Spleen (tissue), 11 donors: Measurements from ENCODE around the gene TPPP3. TPM values are rescaled to one million over a fixed set of nuclear protein-coding genes. Genes with fewer than 3 reads are reported as not detected.
A peak's percentile ranks its signal among the peaks of the same experiment; 100 is the strongest.

ENCODE experiments used
- DNase-seq: peaks from one replicate; pipeline ENCODE4 v3.0.0-alpha.2; 2020
- H3K27ac ChIP-seq, 8 donors: fragments of 200-600 bp; sonication (generic) in 7 of 8; 1 replicate in 4 of 8; 2 replicates in 4 of 8; pipeline versions ENCODE4 v1.5.0 to v1.8.0; 2016 to 2021; ENCODE audit warnings: inconsistent platforms in 4 of 8, mild to moderate bottlenecking in 4 of 8, moderate library complexity in 1 of 8
- H3K27me3 ChIP-seq, 7 donors: fragments of 200-600 bp; sonication (generic) in 6 of 7; replicated peaks in 1 of 7; 1 replicate in 4 of 7; 2 replicates in 3 of 7; pipeline versions ENCODE4 v1.5.0 to v1.8.0; 2016 to 2021; ENCODE audit warnings: inconsistent platforms in 3 of 7, mild to moderate bottlenecking in 1 of 7
- H3K36me3 ChIP-seq, 6 donors: fragments of 200-600 bp; sonication (generic) in 5 of 6; 1 replicate in 4 of 6; 2 replicates in 2 of 6; pipeline versions ENCODE4 v1.5.0 to v1.8.0; 2016 to 2021; ENCODE audit warnings: inconsistent platforms in 2 of 6
- H3K4me1 ChIP-seq, 6 donors: fragments of 200-600 bp; sonication (generic) in 5 of 6; 1 replicate in 3 of 6; 2 replicates in 3 of 6; pipeline versions ENCODE4 v1.5.0 to v1.8.0; 2016 to 2021; ENCODE audit warnings: inconsistent platforms in 3 of 6
- H3K4me3 ChIP-seq, 8 donors: fragments of 200-600 bp; sonication (generic) in 7 of 8; 1 replicate in 4 of 8; 2 replicates in 4 of 8; pipeline versions ENCODE4 v1.5.0 to v1.8.0; 2016 to 2021; ENCODE audit warnings: inconsistent platforms in 4 of 8, mild to moderate bottlenecking in 4 of 8, moderate library complexity in 2 of 8
- H3K9me3 ChIP-seq, 8 donors: fragments of 200-600 bp; sonication (generic) in 7 of 8; 1 replicate in 4 of 8; 2 replicates in 4 of 8; pipeline versions ENCODE4 v1.5.0 to v1.8.0; 2016 to 2021; ENCODE audit warnings: inconsistent platforms in 4 of 8
- CTCF ChIP-seq, 11 experiments: fragments of 200-600 bp in 7 of 11; fragments of 450-650 bp in 4 of 11; sonication (generic) in 4 of 11; IDR thresholded peaks in 8 of 11; conservative IDR thresholded peaks in 3 of 11; 1 replicate in 7 of 11; 2 replicates in 4 of 11; pipeline versions ENCODE4 v1.4.0 to v1.8.0; 2016 to 2021; ENCODE audit warnings: antibody characterized with exemption in 11 of 11, inconsistent platforms in 4 of 11, mild to moderate bottlenecking in 1 of 11
- POLR2A ChIP-seq, 3 donors: fragments of 450-650 bp; IDR thresholded peaks; one replicate each; pipeline ENCODE4 v1.5.1; 2017; ENCODE audit warnings: antibody characterized with exemption in 3 of 3, mild to moderate bottlenecking in 1 of 3
- POLR2AphosphoS5 ChIP-seq, 3 donors: sonication (generic); formaldehyde crosslinking; IDR thresholded peaks; one replicate each; pipeline ENCODE4 v1.5.1; 2017; ENCODE audit warnings: antibody characterized with exemption in 3 of 3
- WGBS, 5 donors: extraction: QIAGEN DNeasy Blood & Tissue Kit in 3 of 5; methylation state at CpG; one replicate each; pipeline versions ENCODE4 v1.1.5 to v1.1.7; 2013 to 2018; 5-methylcytosine and 5-hydroxymethylcytosine counted together
- intact Hi-C: fragments of 100-400 bp; cut with DNase I; formaldehyde crosslinking; loops from one replicate; pipeline ENCODE4 v1.15.0; 2023; ENCODE audit warnings: low total_unique reads
- polyA plus RNA-seq, 3 donors: library from polyadenylated mRNA; stranded (reverse); fragments of 200-250 nt; gene quantifications; one replicate each; pipeline ENCODE4 v1.2.1, GENCODE V29; 2013
- total RNA-seq, 7 donors: library from RNA; depleted of rRNA in 3 of 7; stranded (reverse); fragments of >200 nt in 3 of 7; fragmentation: NEBNext Ultra II Directional in 4 of 7; extraction: Animal tissue kit (Norgen Biotek cat#: 25700) in 4 of 7; gene quantifications; one replicate each; pipeline versions ENCODE4 v1.1.0 to v1.2.1, GENCODE V29; 2016 to 2021
- donor health status: healthy with polysubstance abuse.
- donor health status: DM: no; HTN: no; CAD: no; lungs with moderate emphysema.
- donor health status: DM: no; HTN: no; CAD: no.
- donor health status: Bipolar disorder and iron deficiency.
- donor health status: healthy.
- donor health status: DM: no; HTN: no; CAD: no.
- donor health status: DM: yes; HTN: yes; CAD: no.

TPPP3 gene
- total and polyA plus RNA-seq, 10 donors: 2.5 to 13.9 (median 8.6) TPM

- no peak for TF ChIP-seq CTCF (IDR thresholded peaks at IDR 0.05 in 8 of 11, conservative IDR thresholded peaks at IDR 0.05 in 3 of 11)
- no peak for TF ChIP-seq POLR2AphosphoS5 (IDR thresholded peaks at IDR 0.05)
- no peak for TF ChIP-seq POLR2A (IDR thresholded peaks at IDR 0.05)
- Histone ChIP-seq H3K4me3 (no peak overlapping the region), H3K4me1 (peaks cover 7 to 52% (median 36%) of the 10 kb centered on the region in 6 donors), H3K36me3 (no peaks in the 10 kb centered on the region), H3K27me3 (peaks cover 0 to 19% (median 0%) of the 10 kb centered on the region in 7 donors), H3K27ac (peak overlapping the region in 6 of 8 donors; percentile 26 to 93 (median 88)), H3K9me3 (no peaks in the 10 kb centered on the region)
- intact Hi-C loops: no loop called here
- no peak for DNase-seq
- 31 to 52% (median 41%) methylated on average over 2 of the region's 2 CpGs for WGBS, 5 donors
These were observed 19.0 kb upstream of the TPPP3 start for GRCh38 chr16:67412294-67412693.

- H3K4me1 ChIP-seq: peaks cover 7 to 49% (median 31%) of the 10 kb centered on the region in 6 donors
- H3K27ac ChIP-seq: peak overlapping the region in 1 of 8 donors; percentile 8
- no peaks in the 10 kb centered on the region for H3K36me3 ChIP-seq
- peaks cover 0 to 9% (median 0%) of the 10 kb centered on the region in 7 donors for H3K27me3 ChIP-seq
- no peaks in the 10 kb centered on the region for H3K9me3 ChIP-seq
- H3K4me3 ChIP-seq: no peak overlapping the region
- intact Hi-C loops: no loop called here
- DNase-seq: no peak
- TF ChIP-seq POLR2A (IDR thresholded peaks at IDR 0.05) (no peak), CTCF (IDR thresholded peaks at IDR 0.05 in 8 of 11, conservative IDR thresholded peaks at IDR 0.05 in 3 of 11) (no peak), POLR2AphosphoS5 (IDR thresholded peaks at IDR 0.05) (no peak)
- WGBS, 5 donors: 86 to 95% (median 88%) methylated on average over 3 of the region's 3 CpGs
These were observed 18.0 kb upstream of the TPPP3 start for GRCh38 chr16:67411339-67411738.

GRCh38 chr16:67409631-67410030, 16.3 kb upstream of the TPPP3 start:
- H3K36me3 ChIP-seq: no peaks in the 10 kb centered on the region
- no peak overlapping the region for H3K27ac ChIP-seq
- intact Hi-C loops: loop anchor here (10.0 kb wide), 1 partner anchor 145 kb away; no protein-coding TSS in a partner anchor
- 71 to 87% (median 81%) methylated on average over 9 of the region's 9 CpGs for WGBS, 5 donors
- H3K27me3 ChIP-seq: no peaks in the 10 kb centered on the region
- TF ChIP-seq POLR2AphosphoS5 (IDR thresholded peaks at IDR 0.05) (no peak), CTCF (IDR thresholded peaks at IDR 0.05 in 8 of 11, conservative IDR thresholded peaks at IDR 0.05 in 3 of 11) (no peak), POLR2A (IDR thresholded peaks at IDR 0.05) (no peak)
- H3K4me1 ChIP-seq: peaks cover 0 to 35% (median 17%) of the 10 kb centered on the region in 6 donors
- no peak for DNase-seq
- no peaks in the 10 kb centered on the region for H3K9me3 ChIP-seq
- H3K4me3 ChIP-seq: no peak overlapping the region

DNA sequence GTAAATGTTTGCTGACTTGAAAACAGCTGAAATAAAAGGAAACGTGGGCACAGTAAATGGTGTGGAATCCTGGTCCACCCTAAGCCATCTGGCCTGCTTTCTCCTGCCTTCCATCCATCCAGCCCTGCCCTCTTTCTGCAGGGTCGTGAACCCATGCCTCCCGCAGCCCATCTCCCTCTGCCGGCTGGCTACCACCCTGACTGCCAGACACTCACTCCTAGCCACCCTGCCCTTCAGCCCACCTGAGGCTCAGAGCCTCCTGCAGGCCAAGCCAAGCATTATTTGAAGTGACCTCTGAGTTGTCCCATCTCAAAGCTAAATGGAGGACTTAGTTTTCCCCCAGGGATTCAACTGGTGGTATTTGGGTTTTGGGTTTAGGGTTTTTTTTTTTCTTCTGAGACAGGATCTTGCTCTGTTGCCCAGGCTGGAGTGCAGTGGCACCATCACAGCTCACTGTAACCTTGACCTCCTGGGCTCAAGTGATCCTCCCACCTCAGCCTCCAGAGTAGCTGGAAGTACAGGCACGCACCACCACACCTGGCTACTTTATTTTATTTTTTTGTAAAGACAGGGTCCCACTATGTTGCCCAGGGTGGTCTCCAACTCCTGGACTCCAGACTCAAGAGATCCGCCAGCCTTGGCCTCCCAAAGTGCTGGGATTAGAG, 14.6 kb upstream of the TPPP3 start:
- TF ChIP-seq POLR2A (IDR thresholded peaks at IDR 0.05): no peak
- no peak for TF ChIP-seq CTCF (IDR thresholded peaks at IDR 0.05 in 8 of 11, conservative IDR thresholded peaks at IDR 0.05 in 3 of 11)
- no peak for TF ChIP-seq POLR2AphosphoS5 (IDR thresholded peaks at IDR 0.05)
- no peak overlapping the region for H3K27ac ChIP-seq
- H3K4me3 ChIP-seq: no peak overlapping the region
- no peaks in the 10 kb centered on the region for H3K9me3 ChIP-seq
- H3K4me1 ChIP-seq: peaks cover 0 to 34% (median 14%) of the 10 kb centered on the region in 6 donors
- H3K27me3 ChIP-seq: no peaks in the 10 kb centered on the region
- no peaks in the 10 kb centered on the region for H3K36me3 ChIP-seq
- DNase-seq: no peak
- intact Hi-C loops: loop anchor here (10.0 kb wide), 1 partner anchor 143 kb away; no protein-coding TSS in a partner anchor
- WGBS, 5 donors: 82 to 87% (median 86%) methylated on average over 6 of the region's 6 CpGs
